IMR-90 (cell line): Measurements from ENCODE around the gene LIPM. TPM values are rescaled to one million over a fixed set of nuclear protein-coding genes. Genes with fewer than 3 reads are reported as not detected.

ENCODE experiments used
- ATAC-seq: fragments of 200-7000 bp; cut with Tn5 transposase; 2 replicates; pipeline ENCODE4 v1.9.1; 2020; ENCODE audit warnings: low read depth, mild to moderate bottlenecking, moderate library complexity
- Bru-seq: library from RNA; stranded (reverse); fragments of 400-500 nt; gene quantifications from one replicate; lab custom pipeline; 2021; lab: Mats Ljungman, UMichigan
- BruChase-seq, 2 experiments: library from RNA; stranded (reverse); fragments of 400-500 nt; gene quantifications; one replicate each; lab custom pipeline; 2021; lab: Mats Ljungman, UMichigan
- BruUV-seq: library from RNA; stranded (reverse); fragments of 400-500 nt; replicated peaks from 2 replicates; lab custom pipeline; 2021; lab: Mats Ljungman, UMichigan
- CTCF ChIA-PET: fragments of 300-600 bp; formaldehyde crosslinking; extraction: SDS; loops from one replicate; lab custom pipeline; 2021; ENCODE audit warnings: antibody characterized with exemption; lab: Yijun Ruan, JAX
- POLR2A ChIA-PET: fragments of 300-600 bp; sonication (Branson Sonifier 250); formaldehyde crosslinking; loops from one replicate; lab custom pipeline; 2022; ENCODE audit warnings: antibody characterized with exemption; ENCODE audit not compliant: unreplicated experiment; lab: Charles Lee
- DNase-seq: peaks from one replicate; pipeline ENCODE4 v3.0.0; 2013
- H2AFZ ChIP-seq: replicated peaks from 2 replicates; pipeline ENCODE3; 2013; ENCODE audit warnings: low read length, mild to moderate bottlenecking; ENCODE audit not compliant: poor library complexity
- H2AK5ac ChIP-seq: 2 replicates; pipeline ENCODE4 v1.6.1; 2013; ENCODE audit warnings: low read depth, low read length, inconsistent platforms
- H2AK9ac ChIP-seq: replicated peaks from 2 replicates; pipeline ENCODE3; 2013; ENCODE audit warnings: mild to moderate bottlenecking, low read depth, low read length, moderate library complexity; ENCODE audit not compliant: poor library complexity
- H2BK120ac ChIP-seq: 2 replicates; pipeline ENCODE4 v1.6.1; 2013; ENCODE audit warnings: low read depth, low read length, inconsistent platforms
- H2BK15ac ChIP-seq: 3 replicates; pipeline ENCODE4 v1.6.1; 2013; ENCODE audit warnings: low read depth, low read length, inconsistent platforms
- H2BK20ac ChIP-seq: 2 replicates; pipeline ENCODE4 v1.6.1; 2013; ENCODE audit warnings: low read depth, mild to moderate bottlenecking, inconsistent platforms, low read length, moderate library complexity
- H2BK5ac ChIP-seq: 2 replicates; pipeline ENCODE4 v1.6.1; 2013; ENCODE audit warnings: mild to moderate bottlenecking, low read depth, low read length, inconsistent platforms; ENCODE audit not compliant: poor library complexity, severe bottlenecking
- H3K14ac ChIP-seq: replicated peaks from 2 replicates; pipeline ENCODE4 v1.6.1; 2013; ENCODE audit warnings: low read depth, low read length, inconsistent platforms
- H3K18ac ChIP-seq: 2 replicates; pipeline ENCODE4 v1.6.1; 2013; ENCODE audit warnings: low read depth, low read length, control low read depth
- H3K23ac ChIP-seq: 2 replicates; pipeline ENCODE4 v1.6.1; 2013; ENCODE audit warnings: low read depth, low read length, inconsistent platforms
- H3K27ac ChIP-seq: 2 replicates; pipeline ENCODE4 v1.5.1; 2013; ENCODE audit warnings: mild to moderate bottlenecking, control low read depth, low read length; ENCODE audit not compliant: insufficient read depth
- H3K27me3 ChIP-seq: 2 replicates; pipeline ENCODE4 v1.6.1; 2013; ENCODE audit warnings: low read length; ENCODE audit not compliant: control insufficient read depth, insufficient read depth
- H3K36me3 ChIP-seq: 2 replicates; pipeline ENCODE4 v1.6.1; 2013; ENCODE audit warnings: low read length, mixed read lengths; ENCODE audit not compliant: control insufficient read depth, insufficient read depth
- H3K4ac ChIP-seq: 2 replicates; pipeline ENCODE4 v1.6.1; 2013; ENCODE audit warnings: low read depth, low read length, inconsistent platforms
- H3K4me1 ChIP-seq: 2 replicates; pipeline ENCODE4 v1.6.1; 2013; ENCODE audit warnings: low read length, mixed read lengths; ENCODE audit not compliant: control insufficient read depth, insufficient read depth
- H3K4me2 ChIP-seq: 2 replicates; pipeline ENCODE4 v1.6.1; 2013; ENCODE audit warnings: low read depth, mild to moderate bottlenecking, control low read depth, low read length, moderate library complexity
- H3K4me3 ChIP-seq: 2 replicates; pipeline ENCODE4 v1.5.1; 2013; ENCODE audit warnings: low read depth, mild to moderate bottlenecking, control low read depth, low read length, moderate library complexity; ENCODE audit not compliant: insufficient read depth
- H3K56ac ChIP-seq: 2 replicates; pipeline ENCODE4 v1.6.1; 2013; ENCODE audit warnings: low read length, inconsistent platforms; ENCODE audit not compliant: insufficient read depth; ENCODE audit errors: extremely low read depth
- H3K79me1 ChIP-seq, 2 experiments: 2 replicates each; pipeline ENCODE4 v1.6.1; 2013; ENCODE audit warnings: low read length in 2 of 2, inconsistent platforms in 1 of 2, low read depth in 1 of 2
- H3K9ac ChIP-seq: 2 replicates; pipeline ENCODE4 v1.6.1; 2013; ENCODE audit warnings: low read depth, low read length, control low read depth
- H3K9me1 ChIP-seq: 2 replicates; pipeline ENCODE4 v1.6.1; 2013; ENCODE audit warnings: low read length, inconsistent platforms; ENCODE audit not compliant: insufficient read depth
- H3K9me3 ChIP-seq: 2 replicates; pipeline ENCODE4 v1.6.1; 2013; ENCODE audit warnings: low read length; ENCODE audit not compliant: control insufficient read depth, insufficient read depth
- H4K20me1 ChIP-seq: 2 replicates; pipeline ENCODE4 v1.6.1; 2013; ENCODE audit warnings: low read length, inconsistent platforms; ENCODE audit not compliant: insufficient read depth
- H4K5ac ChIP-seq: 2 replicates; pipeline ENCODE4 v1.6.1; 2013; ENCODE audit warnings: mild to moderate bottlenecking, low read depth, low read length, control low read depth
- H4K8ac ChIP-seq, 2 experiments: 2 replicates each; pipeline ENCODE4 v1.6.1; 2013; ENCODE audit warnings: low read depth in 2 of 2, low read length in 2 of 2, control low read depth in 1 of 2, inconsistent platforms in 1 of 2
- H4K91ac ChIP-seq: 2 replicates; pipeline ENCODE4 v1.6.1; 2013; ENCODE audit warnings: low read depth, low read length, inconsistent platforms; ENCODE audit not compliant: insufficient read depth
- BHLHE40 ChIP-seq: fragments of 150-350 bp; IDR thresholded peaks from 2 replicates; pipeline ENCODE4 v1.6.1; 2016; ENCODE audit warnings: mild to moderate bottlenecking, low read depth, low read length
- FOS ChIP-seq: fragments of 150-350 bp; IDR thresholded peaks from 2 replicates; pipeline ENCODE4 v1.6.1; 2016; ENCODE audit warnings: low read depth, low read length
- POLR2A ChIP-seq: IDR thresholded peaks from 2 replicates; pipeline ENCODE4 v1.6.1; 2012; ENCODE audit warnings: mild to moderate bottlenecking, low read depth, low read length
- WGBS, 2 experiments: methylation state at CpG; one replicate each; pipeline versions ENCODE4 v1.1.5 to v1.1.7; 2013; ENCODE audit warnings: missing lambda C conversion rate in 2 of 2; ENCODE audit not compliant: insufficient read length in 1 of 2; ENCODE audit errors: extremely low coverage in 2 of 2; 5-methylcytosine and 5-hydroxymethylcytosine counted together
- dilution Hi-C: fragments of 300-500 bp; cut with HindIII; formaldehyde crosslinking; loops from one replicate; pipeline ENCODE4 v1.14.3; 2018; ENCODE audit warnings: low sequenced_read_pairs; ENCODE audit not compliant: unreplicated experiment
- in situ Hi-C: fragments of 300-500 bp; cut with MboI; formaldehyde crosslinking; loops from 3 replicates; pipeline ENCODE4 v1.14.3; 2019; ENCODE audit warnings: low sequenced_read_pairs, inconsistent platforms, mixed read lengths
- intact Hi-C: fragments of 100-400 bp; cut with micrococcal nuclease; formaldehyde crosslinking; loops from 2 replicates; pipeline ENCODE4 v1.10.0; 2022
- long read RNA-seq: library from polyadenylated mRNA; unstranded; transcript quantifications from one replicate; pipeline ENCODE4 v2.0.0, GENCODE V29; 2021; ENCODE audit not compliant: unreplicated experiment
- polyA plus RNA-seq, 3 experiments: library from polyadenylated mRNA; depleted of rRNA; stranded (reverse); fragments of >200 nt; gene quantifications; 2 replicates each; pipeline ENCODE4 v1.2.3, GENCODE V29; 2012; ENCODE audit warnings: low replicate concordance in 1 of 3
- total RNA-seq: library from RNA; depleted of rRNA; stranded (reverse); fragments of >200 nt; gene quantifications from 2 replicates; pipeline ENCODE4 v1.2.3, GENCODE V29; 2012; rRNA removed

LIPM gene
- not detected in 2 replicates for total RNA-seq
- polyA plus RNA-seq (2012; rRNA removed): not detected in 2 replicates
- polyA plus RNA-seq (2012; cell fraction: cytosol; rRNA removed): not detected in 2 replicates
- not detected in 2 replicates for polyA plus RNA-seq (2012; cell fraction: nucleus; rRNA removed; ENCODE audit: low replicate concordance)
- not detected for Bru-seq, nascent RNA
- BruChase-seq, experiment 1, labeled RNA remaining after a 6-hour chase: not detected
- BruChase-seq, experiment 2, labeled RNA remaining after a 2-hour chase: not detected
- long read RNA-seq: 0 reads

DNA sequence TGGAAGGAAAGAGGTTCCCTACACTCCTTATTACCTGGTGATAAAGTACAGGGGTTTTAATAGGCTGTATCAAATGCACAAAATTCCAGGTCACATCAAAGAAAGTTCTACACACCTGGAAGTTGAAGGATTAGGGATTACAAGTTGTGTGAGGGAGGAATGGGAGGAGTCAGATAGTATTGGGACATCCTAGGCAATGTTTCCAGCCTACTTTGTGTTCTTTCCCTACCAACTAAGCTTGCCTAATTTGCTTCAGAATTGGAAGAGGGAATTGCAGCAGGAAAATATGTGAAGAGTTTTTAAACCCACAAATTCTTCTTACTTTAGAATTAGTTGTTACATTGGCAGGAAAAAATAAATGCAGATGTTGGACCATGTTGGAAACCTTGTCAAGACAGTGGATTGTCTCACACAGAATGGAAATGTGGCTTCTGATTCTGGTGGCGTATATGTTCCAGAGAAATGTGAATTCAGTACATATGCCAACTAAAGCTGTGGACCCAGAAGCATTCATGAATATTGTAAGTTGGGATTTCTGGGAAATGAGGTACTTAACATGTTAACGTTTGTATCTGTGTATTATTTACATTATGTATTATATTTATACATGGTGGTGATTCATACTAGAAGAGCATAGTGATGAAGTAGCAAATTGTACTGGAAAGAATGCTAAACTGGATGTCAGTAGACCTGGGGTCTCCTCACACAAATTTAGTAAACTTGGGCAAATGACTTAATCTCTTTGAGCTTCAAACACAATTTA, at the start of gene LIPM:
Gene LIPM (plus strand): TSS at position 208 of the 763 bp plus-strand sequence. CDS start 167 bp downstream, at position 375.
- no peak within 1 kb of the TSS for H3K23ac ChIP-seq
- TF ChIP-seq POLR2A (no peak), FOS (no peak), BHLHE40 (no peak)
- intact Hi-C loops (no loop called here), in situ Hi-C loops (no loop called here), dilution Hi-C loops (no loop called here)
- H2AK5ac ChIP-seq: no peak within 1 kb of the TSS
- no peak within 1 kb of the TSS for H3K4me2 ChIP-seq
- H3K9me1 ChIP-seq: no peaks in the 10 kb centered on the region
- BruUV-seq: no TSS peak
- no peaks in the 10 kb centered on the region for H3K79me1 ChIP-seq
- H3K27me3 ChIP-seq: peaks cover 3% of the 10 kb centered on the region
- no peak within 1 kb of the TSS for H3K4ac ChIP-seq
- no peak within 1 kb of the TSS for H2BK120ac ChIP-seq
- H4K8ac ChIP-seq: no peak within 1 kb of the TSS
- no peaks in the 10 kb centered on the region for H3K9me3 ChIP-seq
- H2AK9ac ChIP-seq: no peak within 1 kb of the TSS
- H3K14ac ChIP-seq: no peak within 1 kb of the TSS
- WGBS, 2 experiments: no CpG with 5 or more reads among the region's 2 CpGs
- no peak within 1 kb of the TSS for H3K27ac ChIP-seq
- no peak within 1 kb of the TSS for H3K4me3 ChIP-seq
- no peak within 1 kb of the TSS for H4K91ac ChIP-seq
- H4K5ac ChIP-seq: no peak within 1 kb of the TSS
- POLR2A ChIA-PET: no interaction called here
- H3K18ac ChIP-seq: no peak within 1 kb of the TSS
- no peak within 1 kb of the TSS for H2BK20ac ChIP-seq
- H2BK5ac ChIP-seq: no peak within 1 kb of the TSS
- no peak within 1 kb of the TSS for H3K9ac ChIP-seq
- no peak within 1 kb of the TSS for H2AFZ ChIP-seq
- no peaks in the 10 kb centered on the region for H3K36me3 ChIP-seq
- H3K4me1 ChIP-seq: 0 out of 2 replicates have a peak, but pooled peaks cover 2% of the 10 kb centered on the region
- CTCF ChIA-PET: no interaction called here
- H2BK15ac ChIP-seq: no peak within 1 kb of the TSS
- 0 out of 2 replicates have a peak, but pooled peaks have one; percentile 24 for ATAC-seq
- no peaks in the 10 kb centered on the region for H4K20me1 ChIP-seq
- H3K56ac ChIP-seq: no peak within 1 kb of the TSS
- DNase-seq: no peak
